ENCODE data around the gene TMEM184C.

DNA sequence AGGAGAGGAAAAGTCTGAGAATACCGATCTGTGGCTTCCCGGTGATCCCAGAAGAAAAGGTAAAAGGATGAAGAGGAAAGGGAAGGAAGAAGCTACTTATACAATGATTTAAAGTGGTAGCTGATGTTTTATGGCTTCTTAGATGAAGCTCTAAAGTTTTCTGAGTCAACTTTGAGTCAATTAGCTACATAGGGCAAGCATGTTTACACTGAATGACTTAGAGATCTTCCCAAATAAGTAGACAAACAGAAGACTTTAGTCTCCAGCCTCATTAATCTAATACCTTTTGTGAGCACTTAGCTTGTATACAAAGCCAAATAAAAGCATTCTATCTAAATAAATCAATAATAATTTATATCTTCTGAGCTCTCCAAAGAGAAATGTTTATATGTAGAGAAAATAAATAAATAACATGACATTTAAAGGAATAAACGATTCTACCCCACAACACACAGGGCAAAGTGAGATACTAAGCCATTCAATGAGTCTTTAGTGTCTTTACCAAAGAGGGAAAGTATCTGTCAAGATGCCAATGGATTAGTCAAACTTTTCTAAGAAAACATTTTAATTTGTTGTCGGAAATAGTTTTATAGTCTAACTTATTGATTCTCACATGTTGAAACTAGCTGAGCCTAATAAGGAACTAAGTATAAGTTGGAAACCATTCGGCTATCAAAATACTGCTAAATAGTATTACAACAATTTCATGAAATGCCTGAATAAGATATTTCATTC, 46.0 kb upstream of the TMEM184C start:
- no peak for TF ChIP-seq ARNTL (CRISPR knock-in tag; IDR thresholded peaks at IDR 0.05; ENCODE audit: borderline replicate concordance, low read depth)
- no peak for TF ChIP-seq ZFP30 (CRISPR knock-in tag; IDR thresholded peaks at IDR 0.05)
- TF ChIP-seq ZFP3 (CRISPR knock-in tag; IDR thresholded peaks at IDR 0.05), result no peak
- TF ChIP-seq PATZ1 (CRISPR knock-in tag; IDR thresholded peaks at IDR 0.05; ENCODE audit: borderline replicate concordance), result no peak
- no peak for TF ChIP-seq ZNF70 (CRISPR knock-in tag; IDR thresholded peaks at IDR 0.05)
